Neuronal stem cell (in vitro differentiated cells): Measurements from ENCODE around the gene SORL1.

Source experiments
- DNase-seq: peaks from one replicate; pipeline ENCODE4 v3.0.0-alpha.2; 2013; ENCODE audit warnings: low spot score
- H2AFZ ChIP-seq: one replicate; pipeline ENCODE4 v1.6.1; 2013; ENCODE audit warnings: mild to moderate bottlenecking, low read length, inconsistent platforms
- H2AK5ac ChIP-seq: 2 replicates; pipeline ENCODE4 v1.6.1; 2013; ENCODE audit warnings: low read depth, mild to moderate bottlenecking, inconsistent platforms, low read length, moderate library complexity, mixed read lengths
- H2BK120ac ChIP-seq: 2 replicates; pipeline ENCODE4 v1.6.1; 2013; ENCODE audit warnings: low read depth, mild to moderate bottlenecking, inconsistent platforms, low read length, moderate library complexity, mixed read lengths
- H2BK12ac ChIP-seq: one replicate; pipeline ENCODE4 v1.6.1; 2013; ENCODE audit warnings: low read length, inconsistent platforms
- H2BK15ac ChIP-seq: 2 replicates; pipeline ENCODE4 v1.6.1; 2013; ENCODE audit warnings: mild to moderate bottlenecking, low read length, inconsistent platforms, mixed read lengths
- H2BK5ac ChIP-seq: one replicate; pipeline ENCODE4 v1.6.1; 2013; ENCODE audit warnings: inconsistent platforms, mild to moderate bottlenecking, low read length, moderate library complexity
- H3K14ac ChIP-seq: one replicate; pipeline ENCODE4 v1.6.1; 2013; ENCODE audit warnings: low read length, inconsistent platforms
- H3K18ac ChIP-seq: 2 replicates; pipeline ENCODE4 v1.6.1; 2013; ENCODE audit warnings: low read length, inconsistent platforms
- H3K23ac ChIP-seq: 2 replicates; pipeline ENCODE4 v1.6.1; 2013; ENCODE audit warnings: low read depth, mild to moderate bottlenecking, mixed read lengths, low read length, inconsistent platforms; ENCODE audit not compliant: poor library complexity
- H3K27ac ChIP-seq: replicated peaks from 3 replicates; pipeline ENCODE4 v1.5.1; 2013; ENCODE audit warnings: low read length, inconsistent platforms
- H3K27me3 ChIP-seq, 3 experiments: 2 replicates each; pipeline ENCODE4 v1.6.1; 2013; ENCODE audit warnings: low read length in 3 of 3, mild to moderate bottlenecking in 2 of 3, inconsistent platforms in 1 of 3, low read depth in 1 of 3, mixed read lengths in 1 of 3, moderate library complexity in 1 of 3; ENCODE audit not compliant: control insufficient read depth in 3 of 3, insufficient read depth in 3 of 3
- H3K36me3 ChIP-seq, 2 donors: replicated peaks in 1 of 2; 2 replicates each; pipeline ENCODE4 v1.6.1; 2013; ENCODE audit warnings: low read length in 2 of 2; ENCODE audit not compliant: control insufficient read depth in 2 of 2, insufficient read depth in 2 of 2
- H3K4ac ChIP-seq: 2 replicates; pipeline ENCODE4 v1.6.1; 2013; ENCODE audit warnings: inconsistent platforms, mild to moderate bottlenecking, low read length, moderate library complexity
- H3K4me1 ChIP-seq, 2 donors: 1 replicate in 1 of 2; 2 replicates in 1 of 2; pipeline ENCODE4 v1.6.1; 2013; ENCODE audit warnings: low read length in 2 of 2, low read depth in 1 of 2; ENCODE audit not compliant: control insufficient read depth in 2 of 2, insufficient read depth in 1 of 2
- H3K4me2 ChIP-seq: one replicate; pipeline ENCODE4 v1.6.1; 2013; ENCODE audit warnings: mild to moderate bottlenecking, low read length, inconsistent platforms; ENCODE audit not compliant: insufficient read depth, poor library complexity, severe bottlenecking
- H3K4me3 ChIP-seq, 2 donors: 2 replicates each; pipeline ENCODE4 v1.5.1; 2013; ENCODE audit warnings: low read length in 2 of 2, mild to moderate bottlenecking in 2 of 2, inconsistent platforms in 1 of 2, moderate library complexity in 1 of 2
- H3K79me1 ChIP-seq: one replicate; pipeline ENCODE4 v1.6.1; 2013; ENCODE audit warnings: low read depth, mild to moderate bottlenecking, inconsistent platforms, low read length, moderate library complexity
- H3K9ac ChIP-seq: one replicate; pipeline ENCODE4 v1.6.1; 2013; ENCODE audit warnings: mild to moderate bottlenecking, low read depth, low read length, inconsistent platforms; ENCODE audit not compliant: poor library complexity
- H3K9me3 ChIP-seq, 2 donors: replicated peaks in 1 of 2; 2 replicates each; pipeline versions ENCODE3 to v1.6.1; 2013; ENCODE audit warnings: low read length in 2 of 2, mild to moderate bottlenecking in 2 of 2, inconsistent platforms in 1 of 2, low read depth in 1 of 2, mixed read lengths in 1 of 2, moderate library complexity in 1 of 2; ENCODE audit not compliant: control insufficient read depth in 2 of 2, insufficient read depth in 1 of 2
- H4K8ac ChIP-seq: one replicate; pipeline ENCODE4 v1.6.1; 2013; ENCODE audit warnings: low read depth, mild to moderate bottlenecking, inconsistent platforms, low read length, moderate library complexity
- H4K91ac ChIP-seq: one replicate; pipeline ENCODE4 v1.6.1; 2013; ENCODE audit warnings: low read length, low read depth, mild to moderate bottlenecking, inconsistent platforms; ENCODE audit not compliant: poor library complexity
- WGBS, 2 donors: extraction: QIAGEN DNeasy Blood & Tissue Kit; methylation state at CpG; one replicate each; pipeline ENCODE4 v1.1.7; 2013; ENCODE audit warnings: missing lambda C conversion rate in 2 of 2, mixed read lengths in 1 of 2; ENCODE audit not compliant: insufficient read length in 2 of 2, insufficient replicate concordance in 1 of 2; ENCODE audit errors: extremely low coverage in 2 of 2; 5-methylcytosine and 5-hydroxymethylcytosine counted together

Gene SORL1

GRCh38 chr11:121657146-121657545, 205.0 kb downstream of the SORL1 start:
- peaks cover 2% of the 10 kb centered on the region for H3K79me1 ChIP-seq
- no CpG with 5 or more reads among the region's 6 CpGs for WGBS, 2 donors
- peaks cover 0 to 8% of the 10 kb centered on the region in 2 donors for H3K9me3 ChIP-seq
- no peak overlapping the region for H3K4me3 ChIP-seq
- H2BK5ac ChIP-seq: no peak overlapping the region
- H3K4me2 ChIP-seq: no peak overlapping the region
- H3K4me1 ChIP-seq: peaks cover 11 to 19% of the 10 kb centered on the region in 2 donors
- H2AK5ac ChIP-seq: no peak overlapping the region
- no peaks in the 10 kb centered on the region for H3K36me3 ChIP-seq
- H3K9ac ChIP-seq: no peak overlapping the region
- no peak overlapping the region for H3K18ac ChIP-seq
- no peak overlapping the region for H3K23ac ChIP-seq
- no peak overlapping the region for H3K4ac ChIP-seq
- no peak overlapping the region for H2BK12ac ChIP-seq
- H2BK120ac ChIP-seq: no peak overlapping the region
- no peak overlapping the region for H2AFZ ChIP-seq
- no peak overlapping the region for H4K8ac ChIP-seq
- H3K27ac ChIP-seq: no peak overlapping the region
- H3K27me3 ChIP-seq: peaks cover 0 to 15% (median 0%) of the 10 kb centered on the region in 3 experiments
- no peak overlapping the region for H4K91ac ChIP-seq
- H3K14ac ChIP-seq: no peak overlapping the region
- no peak for DNase-seq
- H2BK15ac ChIP-seq: no peak overlapping the region

- no peak overlapping the region for H3K23ac ChIP-seq
- peaks cover 0 to 8% (median 0%) of the 10 kb centered on the region in 3 experiments for H3K27me3 ChIP-seq
- peaks cover 10% of the 10 kb centered on the region in 2 donors for H3K4me1 ChIP-seq
- H3K18ac ChIP-seq: no peak overlapping the region
- no peak overlapping the region for H3K9ac ChIP-seq
- no peak overlapping the region for H2AK5ac ChIP-seq
- H2BK120ac ChIP-seq: no peak overlapping the region
- no peak overlapping the region for H2AFZ ChIP-seq
- H3K14ac ChIP-seq: no peak overlapping the region
- no peak overlapping the region for H2BK12ac ChIP-seq
- H3K36me3 ChIP-seq: no peaks in the 10 kb centered on the region
- H3K27ac ChIP-seq: no peak overlapping the region
- WGBS, 2 donors: no CpG with 5 or more reads among the region's 3 CpGs
- H2BK5ac ChIP-seq: no peak overlapping the region
- no peak for DNase-seq
- no peak overlapping the region for H3K4ac ChIP-seq
- H3K4me3 ChIP-seq: no peak overlapping the region
- H3K79me1 ChIP-seq: peaks cover 2% of the 10 kb centered on the region
- H4K8ac ChIP-seq: no peak overlapping the region
- no peak overlapping the region for H2BK15ac ChIP-seq
- no peak overlapping the region for H3K4me2 ChIP-seq
- H3K9me3 ChIP-seq: peaks cover 0 to 8% of the 10 kb centered on the region in 2 donors
- no peak overlapping the region for H4K91ac ChIP-seq
These were observed 207.7 kb downstream of the SORL1 start for GRCh38 chr11:121659811-121660210.

GRCh38 chr11:121661880-121662486, 209.9 kb downstream of the SORL1 start:
- Histone ChIP-seq H3K23ac (no peak overlapping the region), H3K9me3 (peaks cover 0 to 8% of the 10 kb centered on the region in 2 donors), H2BK5ac (no peak overlapping the region), H3K4me2 (no peak overlapping the region), H3K27me3 (peaks cover 0 to 5% (median 0%) of the 10 kb centered on the region in 3 experiments), H3K9ac (no peak overlapping the region), H2AK5ac (no peak overlapping the region), H3K27ac (no peak overlapping the region), H3K4me3 (no peak overlapping the region), H2BK12ac (no peak overlapping the region), H2AFZ (no peak overlapping the region), H3K14ac (no peak overlapping the region), H3K4ac (no peak overlapping the region), H2BK15ac (no peak overlapping the region), H3K36me3 (no peaks in the 10 kb centered on the region), H3K4me1 (no peaks in the 10 kb centered on the region), H2BK120ac (no peak overlapping the region), H4K8ac (no peak overlapping the region), H4K91ac (no peak overlapping the region), H3K18ac (no peak overlapping the region), H3K79me1 (no peaks in the 10 kb centered on the region)
- no peak for DNase-seq
- WGBS, 2 donors: no CpG with 5 or more reads among the region's 4 CpGs

GRCh38 chr11:121664144-121664543, 212.0 kb downstream of the SORL1 start:
- no peak overlapping the region for H4K8ac ChIP-seq
- H3K79me1 ChIP-seq: no peaks in the 10 kb centered on the region
- no peak overlapping the region for H2BK15ac ChIP-seq
- no peak overlapping the region for H2BK5ac ChIP-seq
- H3K23ac ChIP-seq: no peak overlapping the region
- H3K36me3 ChIP-seq: no peaks in the 10 kb centered on the region
- no peak overlapping the region for H2BK12ac ChIP-seq
- DNase-seq: no peak
- H2BK120ac ChIP-seq: no peak overlapping the region
- H4K91ac ChIP-seq: no peak overlapping the region
- H3K14ac ChIP-seq: no peak overlapping the region
- no peak overlapping the region for H3K18ac ChIP-seq
- H3K27ac ChIP-seq: no peak overlapping the region
- H2AK5ac ChIP-seq: no peak overlapping the region
- H3K9me3 ChIP-seq: no peaks in the 10 kb centered on the region
- H3K4ac ChIP-seq: no peak overlapping the region
- H3K4me1 ChIP-seq: no peaks in the 10 kb centered on the region
- peaks cover 0 to 5% (median 0%) of the 10 kb centered on the region in 3 experiments for H3K27me3 ChIP-seq
- H3K9ac ChIP-seq: no peak overlapping the region
- H3K4me3 ChIP-seq: no peak overlapping the region
- H2AFZ ChIP-seq: no peak overlapping the region
- no peak overlapping the region for H3K4me2 ChIP-seq
